ENCODE measurements around the gene CNTRL.
"Not testable (repeated sequence)": the region's sequence is repeated elsewhere in the genome, so short reads cannot be mapped to it uniquely, and the experiment has no call there.

Gene CNTRL

DNA sequence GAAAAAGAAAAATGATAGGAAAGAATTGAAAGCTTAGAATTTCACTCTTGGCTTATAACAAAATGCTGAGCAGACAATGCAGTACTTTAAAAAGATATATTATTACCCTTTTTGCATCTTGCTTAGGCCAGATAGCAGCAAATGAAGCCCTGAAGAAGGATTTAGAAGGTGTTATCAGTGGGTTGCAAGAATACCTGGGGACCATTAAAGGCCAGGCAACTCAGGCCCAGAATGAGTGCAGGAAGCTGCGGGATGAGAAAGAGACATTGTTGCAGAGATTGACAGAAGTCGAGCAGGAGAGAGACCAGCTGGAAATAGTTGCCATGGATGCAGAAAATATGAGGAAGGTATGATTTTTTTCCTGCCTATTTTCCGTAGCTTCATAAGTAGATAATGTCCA is 50.8 kb downstream of the CNTRL start:
- no peak for DNase-seq (ENCODE audit: low read depth, low spot score)

GRCh38 chr9:121129384-121129783 is 54.6 kb downstream of the CNTRL start:
- DNase-seq (ENCODE audit: low read depth, low spot score), result not testable (repeated sequence)

DNA sequence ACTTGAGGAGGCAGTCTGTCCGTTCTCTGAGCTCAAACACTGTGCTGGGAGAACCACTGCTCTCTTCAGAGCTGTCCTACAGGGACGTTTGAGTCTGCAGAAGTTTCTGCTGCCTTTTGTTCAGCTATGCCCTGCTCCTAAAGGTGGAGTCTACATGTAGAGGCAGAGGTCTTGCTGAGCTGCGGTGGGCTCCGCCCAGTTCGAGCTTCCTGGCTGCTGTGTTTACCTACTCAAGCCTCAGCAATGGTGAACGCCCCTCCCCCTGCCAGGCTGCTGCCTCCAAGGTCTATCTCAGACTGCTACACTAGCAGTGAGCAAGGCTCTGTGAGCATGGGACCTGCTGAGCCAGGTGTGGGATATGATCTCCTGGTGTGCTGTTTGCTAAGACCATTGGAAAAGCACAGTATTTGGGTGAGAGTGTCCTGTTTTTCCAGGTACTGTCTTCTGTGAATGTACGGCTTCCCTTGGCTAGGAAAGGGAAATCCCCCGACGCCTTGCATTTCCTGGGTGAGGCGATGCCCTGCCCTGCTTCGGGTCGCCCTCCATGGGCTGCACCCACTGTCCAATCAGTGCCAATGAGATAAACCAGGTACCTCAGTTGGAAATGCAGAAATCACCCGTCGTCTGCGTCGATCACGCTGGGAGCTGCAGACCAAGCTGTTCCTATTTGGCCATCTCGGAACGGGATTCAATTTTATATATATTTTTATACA is 58.5 kb downstream of the CNTRL start:
- peak; percentile 54 for DNase-seq (ENCODE audit: low read depth, low spot score)

GRCh38 chr9:121135642-121136041 is 60.9 kb downstream of the CNTRL start:
- no peak for DNase-seq (ENCODE audit: low read depth, low spot score)

- DNase-seq (ENCODE audit: low read depth, low spot score), result no peak
Observed at GRCh38 chr9:121138561-121138960, 63.8 kb downstream of the CNTRL start.

DNA sequence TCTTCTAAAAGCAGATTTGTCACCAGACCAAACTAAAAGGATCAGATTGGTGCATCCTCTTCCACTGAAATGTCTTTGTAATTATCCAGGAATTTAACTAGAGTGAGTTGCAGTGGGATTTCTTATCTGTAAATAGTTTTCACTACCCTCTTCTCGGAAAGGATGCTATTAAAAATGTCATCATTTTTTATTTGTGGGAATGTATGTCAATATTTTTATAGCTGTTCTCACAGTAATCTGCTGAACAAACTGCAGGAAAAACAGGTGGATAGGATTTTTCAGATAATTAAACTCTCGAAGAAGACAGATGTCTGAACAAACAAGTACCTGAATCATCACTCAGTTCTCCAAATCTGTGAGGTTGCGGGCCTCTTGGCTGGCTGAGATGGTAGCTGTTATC is 64.2 kb downstream of the CNTRL start:
- DNase-seq (ENCODE audit: low read depth, low spot score), result no peak

DNA sequence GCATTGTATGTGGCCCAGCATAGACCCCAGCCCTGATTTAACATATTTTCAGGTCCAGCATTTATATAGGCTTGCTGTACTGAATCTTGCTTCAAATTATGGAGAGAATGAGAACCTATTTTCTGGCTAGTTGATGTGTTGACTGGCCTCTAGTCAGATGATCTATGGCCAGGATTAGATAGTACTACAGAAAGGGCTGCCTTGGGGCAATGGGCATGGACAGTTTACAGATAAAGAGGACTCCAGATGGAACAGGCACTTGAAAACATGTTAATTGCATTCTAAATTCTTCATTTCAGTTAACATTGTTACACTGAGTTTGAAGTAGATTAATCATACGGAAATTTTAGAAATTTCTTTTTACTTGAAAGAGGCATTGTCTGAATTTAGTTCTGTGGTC is 65.4 kb downstream of the CNTRL start:
- no peak for DNase-seq (ENCODE audit: low read depth, low spot score)

DNA sequence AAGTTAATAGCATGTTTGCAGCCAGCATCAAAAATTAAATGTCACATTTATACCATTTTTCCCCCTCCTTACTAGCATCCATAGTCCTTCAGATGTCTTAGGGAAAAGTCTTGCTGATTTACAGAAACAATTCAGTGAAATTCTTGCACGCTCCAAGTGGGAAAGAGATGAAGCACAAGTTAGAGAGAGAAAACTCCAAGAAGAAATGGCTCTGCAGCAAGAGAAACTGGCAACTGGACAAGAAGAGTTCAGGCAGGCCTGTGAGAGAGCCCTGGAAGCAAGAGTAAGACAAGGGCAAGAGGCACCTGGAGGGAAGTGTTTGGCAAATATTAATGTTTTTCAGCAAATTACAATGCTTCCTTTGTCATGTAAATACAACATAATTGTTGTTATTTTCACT is 66.6 kb downstream of the CNTRL start:
- DNase-seq (ENCODE audit: low read depth, low spot score), result no peak

- DNase-seq (ENCODE audit: low read depth, low spot score), result no peak
Observed at GRCh38 chr9:121141706-121142105, 67.0 kb downstream of the CNTRL start.

GRCh38 chr9:121143771-121144170 is 69.0 kb downstream of the CNTRL start:
- DNase-seq (ENCODE audit: low read depth, low spot score), result no peak

GRCh38 chr9:121144482-121144881 is 69.7 kb downstream of the CNTRL start:
- no peak for DNase-seq (ENCODE audit: low read depth, low spot score)

- no peak for DNase-seq (ENCODE audit: low read depth, low spot score)
Observed at GRCh38 chr9:121150188-121150587, 75.4 kb downstream of the CNTRL start.

- no peak for DNase-seq (ENCODE audit: low read depth, low spot score)
Observed at GRCh38 chr9:121153642-121154041, 78.9 kb downstream of the CNTRL start.

- no peak for DNase-seq (ENCODE audit: low read depth, low spot score)
Observed at GRCh38 chr9:121154782-121155181, 80.0 kb downstream of the CNTRL start.

DNA sequence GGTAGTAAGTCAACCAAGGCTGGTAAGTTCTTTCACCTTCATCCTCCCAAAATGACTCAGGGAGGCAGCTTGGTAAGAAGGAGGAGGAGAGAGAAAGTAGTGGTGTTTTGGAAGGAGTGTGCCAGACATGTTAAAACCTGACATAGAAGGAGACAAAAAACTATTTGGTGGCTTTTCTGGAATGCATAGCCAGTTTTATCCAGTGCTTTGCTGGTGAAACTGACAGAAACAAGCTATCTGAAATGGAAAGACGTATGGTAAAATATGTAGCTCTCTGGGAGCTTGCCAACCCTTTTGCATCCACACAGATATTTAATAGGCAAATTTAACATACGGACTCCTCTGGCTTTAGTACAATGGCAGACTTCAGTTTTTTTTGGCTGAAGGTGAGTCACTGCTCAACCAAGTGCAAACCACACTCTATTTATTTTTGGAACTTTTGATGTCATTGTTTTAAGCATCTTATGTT is 81.5 kb downstream of the CNTRL start:
- DNase-seq (ENCODE audit: low read depth, low spot score), result no peak

- DNase-seq (ENCODE audit: low read depth, low spot score), result no peak
Observed at GRCh38 chr9:121157939-121158338, 83.2 kb downstream of the CNTRL start.

GRCh38 chr9:121160025-121160424 is 85.3 kb downstream of the CNTRL start:
- no peak for DNase-seq (ENCODE audit: low read depth, low spot score)

GRCh38 chr9:121168052-121168451 is 93.3 kb downstream of the CNTRL start:
- no peak for DNase-seq (ENCODE audit: low read depth, low spot score)

DNA sequence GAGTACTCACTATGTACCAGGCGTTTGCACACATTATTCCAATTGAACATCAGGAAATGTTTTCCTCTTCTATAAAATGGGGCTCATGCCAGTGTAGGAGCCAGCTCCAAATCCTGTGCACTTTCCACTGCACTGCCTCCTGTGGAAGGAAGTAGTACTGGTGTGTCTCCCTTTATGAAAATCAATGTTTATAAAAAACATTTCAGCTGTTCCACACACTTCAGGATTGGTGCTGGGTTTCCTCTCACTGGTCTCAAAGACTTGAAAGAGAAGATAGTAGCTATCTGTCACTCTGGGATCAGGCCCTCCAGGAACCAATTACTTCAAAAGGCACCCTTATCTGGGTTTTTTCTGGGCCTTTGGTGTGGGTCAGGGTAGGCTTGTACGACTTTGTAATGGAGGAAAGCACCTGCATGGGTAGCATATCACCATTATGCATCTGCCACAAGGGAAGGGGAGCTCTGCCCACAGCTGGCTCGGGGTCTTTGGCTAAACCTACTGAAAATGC is 94.4 kb downstream of the CNTRL start:
- no peak for DNase-seq (ENCODE audit: low read depth, low spot score)

DNA sequence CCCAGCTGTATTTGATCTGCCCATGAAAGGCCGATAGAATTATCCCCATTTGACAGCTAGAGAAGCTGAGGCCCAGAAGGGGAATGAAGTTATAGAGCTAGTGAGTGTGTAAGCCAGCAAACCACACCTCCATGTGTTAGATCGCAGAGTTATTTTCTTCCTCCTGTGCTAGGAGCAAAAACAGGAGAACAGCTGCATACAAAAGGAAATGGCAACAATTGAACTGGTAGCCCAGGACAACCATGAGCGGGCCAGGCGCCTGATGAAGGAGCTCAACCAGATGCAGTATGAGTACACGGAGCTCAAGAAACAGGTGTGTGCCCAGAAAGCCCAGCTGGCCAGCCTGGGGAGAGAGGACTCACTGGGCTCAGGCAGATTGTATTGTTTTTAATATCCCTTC is 96.5 kb downstream of the CNTRL start:
- DNase-seq (ENCODE audit: low read depth, low spot score), result no peak

- no peak for DNase-seq (ENCODE audit: low read depth, low spot score)
Observed at GRCh38 chr9:121172726-121173487, 98.2 kb downstream of the CNTRL start.

DNA sequence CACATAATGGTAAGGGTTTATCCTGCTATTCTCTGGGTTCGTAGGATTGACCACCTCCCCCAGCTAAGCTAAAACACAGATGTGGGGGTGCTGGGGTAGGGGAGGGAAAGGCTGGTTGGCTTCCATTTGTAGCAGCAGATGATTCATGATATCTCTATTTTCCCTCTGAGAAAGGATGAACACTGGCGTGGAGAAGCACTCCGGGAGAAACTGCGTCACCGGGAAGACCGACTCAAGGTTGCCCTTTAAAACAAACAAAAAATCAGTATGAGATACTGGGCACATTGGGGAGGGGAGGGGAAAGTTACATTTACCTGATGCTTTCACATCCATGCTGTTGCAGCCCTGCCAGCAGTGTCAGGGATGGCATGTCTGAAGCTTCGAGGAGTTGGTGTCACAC is 98.7 kb downstream of the CNTRL start:
- DNase-seq (ENCODE audit: low read depth, low spot score), result no peak

Measured in iPS DF 19.7 (cell line).